Neural cell (in vitro differentiated cells): ENCODE results near the gene CDH9. TPM values are rescaled to one million over a fixed set of nuclear protein-coding genes. Genes with fewer than 3 reads are reported as not detected.

ENCODE experiments used
- H2AFZ ChIP-seq: fragments of 200-600, 300-800 bp; sonication (generic), shearing (Covaris generic); 2 replicates; pipeline ENCODE4 v1.6.0; 2014; ENCODE audit warnings: low read depth, mild to moderate bottlenecking, antibody characterized with exemption, low read length, moderate library complexity
- H3F3A ChIP-seq: fragments of 200-600 bp; shearing (Covaris generic); 2 replicates; pipeline ENCODE4 v1.6.1; 2016; ENCODE audit warnings: mild to moderate bottlenecking, moderate library complexity, mixed read lengths, antibody characterized with exemption, low read length; ENCODE audit not compliant: insufficient read depth, poor library complexity, severe bottlenecking
- H3K27ac ChIP-seq: fragments of 200-600, 300-800 bp; sonication (generic), shearing (Covaris generic); 2 replicates; pipeline ENCODE4 v1.5.1; 2014; ENCODE audit warnings: mild to moderate bottlenecking, low read length, moderate library complexity
- H3K27me3 ChIP-seq: fragments of 300-800, 200-600 bp; sonication (generic), shearing (Covaris generic); 2 replicates; pipeline ENCODE4 v1.6.0; 2014; ENCODE audit warnings: mild to moderate bottlenecking, low read depth, low read length, moderate library complexity; ENCODE audit not compliant: insufficient read depth
- H3K36me3 ChIP-seq: fragments of 300-800, 200-600 bp; sonication (generic), shearing (Covaris generic); 2 replicates; pipeline ENCODE4 v1.5.1; 2014; ENCODE audit warnings: mild to moderate bottlenecking, antibody characterized with exemption, low read length, moderate library complexity; ENCODE audit not compliant: insufficient read depth
- H3K4me2 ChIP-seq: fragments of 300-800, 200-600 bp; sonication (generic), shearing (Covaris generic); 2 replicates; pipeline ENCODE4 v1.6.0; 2014; ENCODE audit warnings: mild to moderate bottlenecking, low read length
- H3K4me3 ChIP-seq: fragments of 300-800, 200-600 bp; sonication (generic), shearing (Covaris generic); 2 replicates; pipeline ENCODE4 v1.5.1; 2014; ENCODE audit warnings: mild to moderate bottlenecking, low read length, moderate library complexity
- H3K79me2 ChIP-seq: fragments of 200-600 bp; shearing (Covaris generic); replicated peaks from 2 replicates; pipeline ENCODE4 v1.6.0; 2014; ENCODE audit warnings: mild to moderate bottlenecking, low read length, moderate library complexity; ENCODE audit not compliant: insufficient read depth
- H3K9ac ChIP-seq: fragments of 300-800, 200-600 bp; sonication (generic), shearing (Covaris generic); 2 replicates; pipeline ENCODE4 v1.6.1; 2016; ENCODE audit warnings: mild to moderate bottlenecking, low read length, mixed read lengths
- H3K9me2 ChIP-seq: fragments of 200-600 bp; shearing (Covaris generic); 2 replicates; pipeline ENCODE4 v1.6.1; 2016; ENCODE audit warnings: mild to moderate bottlenecking, low read length, mixed read lengths; ENCODE audit not compliant: insufficient read depth
- H3K9me3 ChIP-seq: fragments of 200-600, 300-800 bp; sonication (generic), shearing (Covaris generic); 2 replicates; pipeline ENCODE4 v1.6.1; 2016; ENCODE audit warnings: mild to moderate bottlenecking, mixed run types, low read length, moderate library complexity, mixed read lengths
- H4K20me1 ChIP-seq: fragments of 200-600 bp; shearing (Covaris generic); 2 replicates; pipeline ENCODE4 v1.6.1; 2016; ENCODE audit warnings: mild to moderate bottlenecking, mixed run types; ENCODE audit not compliant: insufficient read depth
- EP300 ChIP-seq: fragments of 450-650 bp; conservative IDR thresholded peaks from 2 replicates; pipeline ENCODE4 v1.6.1; 2014; ENCODE audit warnings: antibody characterized with exemption, mild to moderate bottlenecking, moderate library complexity; ENCODE audit not compliant: poor library complexity, severe bottlenecking
- EZH2 ChIP-seq: fragments of 200-600, 300-800 bp; shearing (Covaris generic), sonication (generic); IDR thresholded peaks from 2 replicates; pipeline ENCODE4 v1.6.1; 2014; ENCODE audit warnings: antibody characterized with exemption, low read length, borderline replicate concordance, mild to moderate bottlenecking; ENCODE audit not compliant: insufficient read depth, poor library complexity, severe bottlenecking
- MXI1 ChIP-seq: fragments of 450-650 bp; conservative IDR thresholded peaks from 2 replicates; pipeline ENCODE4 v1.6.1; 2014; ENCODE audit warnings: antibody characterized with exemption, mild to moderate bottlenecking; ENCODE audit not compliant: poor library complexity, severe bottlenecking
- POLR2AphosphoS5 ChIP-seq: IDR thresholded peaks from 2 replicates; pipeline ENCODE4 v1.6.1; 2012
- RAD21 ChIP-seq: fragments of 450-650 bp; conservative IDR thresholded peaks from 2 replicates; pipeline ENCODE4 v1.6.1; 2014; ENCODE audit warnings: antibody characterized with exemption, mild to moderate bottlenecking, moderate library complexity
- SMC3 ChIP-seq: fragments of 450-650 bp; conservative IDR thresholded peaks from 2 replicates; pipeline ENCODE4 v1.6.1; 2014; ENCODE audit warnings: antibody characterized with exemption, mild to moderate bottlenecking, moderate library complexity; ENCODE audit not compliant: poor library complexity
- TAF1 ChIP-seq: IDR thresholded peaks from 2 replicates; pipeline ENCODE4 v1.6.1; 2012; ENCODE audit warnings: low read depth
- polyA plus RNA-seq: library from polyadenylated mRNA; depleted of rRNA; stranded (reverse); fragments of >200 nt; gene quantifications from 2 replicates; pipeline ENCODE4 v1.2.3, GENCODE V29; 2014
- TF ChIP-seq, protein P1 (sequence below): fragments of 450-650 bp; IDR thresholded peaks from 2 replicates; pipeline ENCODE4 v1.5.1; 2014; ENCODE audit warnings: antibody characterized with exemption, mild to moderate bottlenecking, moderate library complexity; ENCODE audit not compliant: poor library complexity, severe bottlenecking
- TF ChIP-seq, protein P2 (sequence below): IDR thresholded peaks from 2 replicates; pipeline ENCODE4 v1.6.1; 2012; ENCODE audit warnings: borderline replicate concordance

The CDH9 gene
- polyA plus RNA-seq, 1 donor from 2014 or later: 1.7 TPM

DNA sequence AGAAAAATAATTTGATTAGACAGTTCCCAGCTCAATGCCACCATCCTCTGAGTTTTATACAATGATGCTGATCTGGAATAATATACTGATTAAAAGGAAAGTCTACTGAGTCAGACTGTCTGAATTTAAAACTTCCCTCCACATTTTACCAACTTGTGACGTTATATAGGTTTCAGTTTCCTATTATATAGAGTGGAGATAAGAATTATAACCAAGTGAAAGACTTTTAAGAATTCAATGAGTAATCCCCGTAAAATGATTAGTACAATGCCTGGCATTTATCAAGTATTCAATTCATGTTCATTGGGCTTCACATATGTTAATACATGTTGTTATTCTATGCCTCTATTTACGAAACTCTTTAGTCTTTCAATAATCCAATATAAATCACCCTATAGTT is 166.0 kb downstream of the CDH9 start:
- no peaks in the 10 kb centered on the region for H3K36me3 ChIP-seq
- no peaks in the 10 kb centered on the region for H3F3A ChIP-seq
- H4K20me1 ChIP-seq: no peaks in the 10 kb centered on the region

DNA sequence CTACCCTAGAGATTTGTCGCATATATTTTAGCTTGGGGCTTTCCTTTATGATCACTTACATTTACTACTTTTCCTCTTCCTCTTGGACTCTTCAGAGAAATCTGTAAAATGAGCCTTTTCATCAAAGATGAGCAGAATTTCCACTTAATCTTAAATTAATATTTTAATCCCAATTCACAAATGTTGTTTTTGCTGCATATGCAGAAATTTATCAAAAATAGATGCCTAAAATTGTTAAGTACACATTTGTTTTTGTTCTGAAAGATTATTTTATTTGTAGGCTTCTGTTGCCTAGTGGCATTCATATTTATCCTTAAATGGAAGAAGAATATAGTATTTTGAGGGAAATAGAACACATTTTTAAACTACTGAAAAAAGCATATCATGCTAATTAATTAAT is 168.6 kb downstream of the CDH9 start:
- H3K4me2 ChIP-seq: no peak overlapping the region
- TF ChIP-seq, protein P1, sequence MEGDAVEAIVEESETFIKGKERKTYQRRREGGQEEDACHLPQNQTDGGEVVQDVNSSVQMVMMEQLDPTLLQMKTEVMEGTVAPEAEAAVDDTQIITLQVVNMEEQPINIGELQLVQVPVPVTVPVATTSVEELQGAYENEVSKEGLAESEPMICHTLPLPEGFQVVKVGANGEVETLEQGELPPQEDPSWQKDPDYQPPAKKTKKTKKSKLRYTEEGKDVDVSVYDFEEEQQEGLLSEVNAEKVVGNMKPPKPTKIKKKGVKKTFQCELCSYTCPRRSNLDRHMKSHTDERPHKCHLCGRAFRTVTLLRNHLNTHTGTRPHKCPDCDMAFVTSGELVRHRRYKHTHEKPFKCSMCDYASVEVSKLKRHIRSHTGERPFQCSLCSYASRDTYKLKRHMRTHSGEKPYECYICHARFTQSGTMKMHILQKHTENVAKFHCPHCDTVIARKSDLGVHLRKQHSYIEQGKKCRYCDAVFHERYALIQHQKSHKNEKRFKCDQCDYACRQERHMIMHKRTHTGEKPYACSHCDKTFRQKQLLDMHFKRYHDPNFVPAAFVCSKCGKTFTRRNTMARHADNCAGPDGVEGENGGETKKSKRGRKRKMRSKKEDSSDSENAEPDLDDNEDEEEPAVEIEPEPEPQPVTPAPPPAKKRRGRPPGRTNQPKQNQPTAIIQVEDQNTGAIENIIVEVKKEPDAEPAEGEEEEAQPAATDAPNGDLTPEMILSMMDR: no peak
- TF ChIP-seq EZH2: no peak
- no peaks in the 10 kb centered on the region for H3F3A ChIP-seq
- no peaks in the 10 kb centered on the region for H3K36me3 ChIP-seq
- H4K20me1 ChIP-seq: no peaks in the 10 kb centered on the region
- no peaks in the 10 kb centered on the region for H3K9me2 ChIP-seq
- no peak overlapping the region for H3K4me3 ChIP-seq
- no peaks in the 10 kb centered on the region for H3K79me2 ChIP-seq
- H3K9ac ChIP-seq: no peak overlapping the region
- H3K27ac ChIP-seq: no peak overlapping the region
- no peaks in the 10 kb centered on the region for H3K9me3 ChIP-seq
- no peaks in the 10 kb centered on the region for H3K27me3 ChIP-seq
- H2AFZ ChIP-seq: no peak overlapping the region

More for the DNA sequence above, 166.0 kb downstream of the CDH9 start:
- Histone ChIP-seq H3K9me3 (no peaks in the 10 kb centered on the region), H2AFZ (no peak overlapping the region), H3K4me2 (no peak overlapping the region), H3K27me3 (no peaks in the 10 kb centered on the region), H3K27ac (no peak overlapping the region), H3K4me3 (no peak overlapping the region), H3K9ac (no peak overlapping the region), H3K9me2 (no peaks in the 10 kb centered on the region), H3K79me2 (no peaks in the 10 kb centered on the region)
- no peak for TF ChIP-seq RAD21
- TF ChIP-seq EZH2: no peak

DNA sequence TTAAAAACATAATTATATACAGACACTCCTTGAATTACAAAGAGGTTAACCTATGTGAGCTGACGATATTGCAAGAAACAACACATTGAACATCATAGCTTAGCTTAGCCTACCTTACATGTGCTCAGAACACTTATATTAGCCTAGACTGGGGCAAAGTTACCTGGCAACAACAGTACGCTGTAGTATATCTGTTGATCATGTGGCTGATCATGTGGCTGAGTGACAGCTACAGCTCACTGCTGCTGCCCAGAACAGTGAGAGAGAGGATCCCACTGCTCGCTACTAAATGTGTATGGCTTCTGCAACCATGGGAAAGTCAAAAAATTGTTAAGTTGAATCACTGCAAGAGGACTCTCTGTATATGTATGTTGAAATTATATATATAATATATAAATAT is 169.9 kb downstream of the CDH9 start:
- no peaks in the 10 kb centered on the region for H3K9me2 ChIP-seq
- TF ChIP-seq RAD21: no peak
- TF ChIP-seq TAF1: no peak
- TF ChIP-seq, protein P2, sequence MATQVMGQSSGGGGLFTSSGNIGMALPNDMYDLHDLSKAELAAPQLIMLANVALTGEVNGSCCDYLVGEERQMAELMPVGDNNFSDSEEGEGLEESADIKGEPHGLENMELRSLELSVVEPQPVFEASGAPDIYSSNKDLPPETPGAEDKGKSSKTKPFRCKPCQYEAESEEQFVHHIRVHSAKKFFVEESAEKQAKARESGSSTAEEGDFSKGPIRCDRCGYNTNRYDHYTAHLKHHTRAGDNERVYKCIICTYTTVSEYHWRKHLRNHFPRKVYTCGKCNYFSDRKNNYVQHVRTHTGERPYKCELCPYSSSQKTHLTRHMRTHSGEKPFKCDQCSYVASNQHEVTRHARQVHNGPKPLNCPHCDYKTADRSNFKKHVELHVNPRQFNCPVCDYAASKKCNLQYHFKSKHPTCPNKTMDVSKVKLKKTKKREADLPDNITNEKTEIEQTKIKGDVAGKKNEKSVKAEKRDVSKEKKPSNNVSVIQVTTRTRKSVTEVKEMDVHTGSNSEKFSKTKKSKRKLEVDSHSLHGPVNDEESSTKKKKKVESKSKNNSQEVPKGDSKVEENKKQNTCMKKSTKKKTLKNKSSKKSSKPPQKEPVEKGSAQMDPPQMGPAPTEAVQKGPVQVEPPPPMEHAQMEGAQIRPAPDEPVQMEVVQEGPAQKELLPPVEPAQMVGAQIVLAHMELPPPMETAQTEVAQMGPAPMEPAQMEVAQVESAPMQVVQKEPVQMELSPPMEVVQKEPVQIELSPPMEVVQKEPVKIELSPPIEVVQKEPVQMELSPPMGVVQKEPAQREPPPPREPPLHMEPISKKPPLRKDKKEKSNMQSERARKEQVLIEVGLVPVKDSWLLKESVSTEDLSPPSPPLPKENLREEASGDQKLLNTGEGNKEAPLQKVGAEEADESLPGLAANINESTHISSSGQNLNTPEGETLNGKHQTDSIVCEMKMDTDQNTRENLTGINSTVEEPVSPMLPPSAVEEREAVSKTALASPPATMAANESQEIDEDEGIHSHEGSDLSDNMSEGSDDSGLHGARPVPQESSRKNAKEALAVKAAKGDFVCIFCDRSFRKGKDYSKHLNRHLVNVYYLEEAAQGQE: no peak
- TF ChIP-seq MXI1: no peak
- TF ChIP-seq POLR2AphosphoS5: no peak
- TF ChIP-seq, protein P1: no peak
- no peak for TF ChIP-seq SMC3
- TF ChIP-seq EZH2: no peak
- no peak for TF ChIP-seq EP300
- no peaks in the 10 kb centered on the region for H3K36me3 ChIP-seq
- no peak overlapping the region for H3K4me3 ChIP-seq
- no peaks in the 10 kb centered on the region for H3K79me2 ChIP-seq
- no peak overlapping the region for H3K9ac ChIP-seq
- H3K27ac ChIP-seq: no peak overlapping the region
- no peaks in the 10 kb centered on the region for H4K20me1 ChIP-seq
- H3K4me2 ChIP-seq: no peak overlapping the region
- no peaks in the 10 kb centered on the region for H3K27me3 ChIP-seq
- H3K9me3 ChIP-seq: no peaks in the 10 kb centered on the region
- H3F3A ChIP-seq: no peaks in the 10 kb centered on the region
- H2AFZ ChIP-seq: no peak overlapping the region
